Measurements from ENCODE around the gene TXNDC17. TPM values are rescaled to one million over a fixed set of nuclear protein-coding genes. Genes with fewer than 3 reads are reported as not detected.

The TXNDC17 gene
- total RNA-seq, 4 donors from 2014 or later = 58.5 to 109 (median 74.2) TPM

DNA sequence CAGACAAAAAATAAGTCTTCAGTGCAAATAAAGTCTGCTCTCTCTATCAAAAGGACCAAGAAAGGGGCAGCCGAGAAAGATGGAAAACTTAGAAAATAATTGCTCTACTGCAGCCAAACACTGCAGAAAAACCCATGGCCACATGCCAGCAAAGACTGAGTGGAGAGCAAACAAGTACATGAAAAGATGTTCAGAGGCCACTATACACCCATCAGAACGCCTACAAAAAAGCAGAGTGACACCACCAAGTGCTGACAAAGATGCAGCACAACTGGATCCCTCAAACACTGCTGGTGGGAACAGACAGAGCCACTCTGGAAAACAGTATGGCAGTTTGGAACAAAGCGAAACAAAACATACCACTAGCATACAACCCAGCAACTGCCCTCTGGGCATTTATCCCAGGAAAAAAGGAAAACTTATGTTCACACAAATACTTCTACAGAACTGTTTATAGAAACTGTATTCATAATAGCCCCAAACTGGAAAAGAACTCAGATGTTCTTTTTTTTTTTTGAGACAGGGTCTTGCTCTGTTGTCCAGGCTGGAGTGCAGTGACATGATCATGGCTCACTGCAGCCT lies 37.0 kb upstream of the TXNDC17 start:
- no peak for TF ChIP-seq POLR2A (IDR thresholded peaks at IDR 0.05; ENCODE audit: low read depth)
- TF ChIP-seq CTCF (IDR thresholded peaks at IDR 0.05) = no peak
- no peak for TF ChIP-seq POLR2AphosphoS5 (IDR thresholded peaks at IDR 0.05)
- TF ChIP-seq EP300 (IDR thresholded peaks at IDR 0.05) = no peak
- H3K36me3 ChIP-seq = peaks cover 18 to 76% (median 58%) of the 10 kb centered on the region in 4 donors
- peaks cover 0 to 47% (median 20%) of the 10 kb centered on the region in 4 donors for H3K4me1 ChIP-seq
- H3K27ac ChIP-seq (replicated peaks in 1 of 4) = peak overlapping the region; percentile 4 to 56 (median 32)
- H3K27me3 ChIP-seq = no peaks in the 10 kb centered on the region
- H3K9me3 ChIP-seq = no peaks in the 10 kb centered on the region
- intact Hi-C loops (cut with DNase I) = no loop called here
- WGBS = 57% methylated on average over 3 of the region's 3 CpGs
- DNase-seq (ENCODE audit: extremely low spot score) = no peak
- no peak overlapping the region for H3K4me3 ChIP-seq

- no peak for DNase-seq (ENCODE audit: extremely low spot score)
- Histone ChIP-seq H3K4me1 (peaks cover 0 to 34% (median 10%) of the 10 kb centered on the region in 4 donors), H3K4me3 (no peak overlapping the region), H3K27me3 (no peaks in the 10 kb centered on the region), H3K36me3 (peaks cover 29 to 79% (median 61%) of the 10 kb centered on the region in 4 donors), H3K9me3 (no peaks in the 10 kb centered on the region), H3K27ac (replicated peaks in 1 of 4) (peak overlapping the region in 1 of 4 donors; percentile 48)
- WGBS = 82% methylated on average over 6 of the region's 6 CpGs
- intact Hi-C loops (cut with DNase I) = no loop called here
- no peak for TF ChIP-seq POLR2A (IDR thresholded peaks at IDR 0.05; ENCODE audit: low read depth)
- no peak for TF ChIP-seq POLR2AphosphoS5 (IDR thresholded peaks at IDR 0.05)
- TF ChIP-seq EP300 (IDR thresholded peaks at IDR 0.05) = no peak
- TF ChIP-seq CTCF (IDR thresholded peaks at IDR 0.05) = no peak
Observed at GRCh38 chr17:6605142-6605541, 35.7 kb upstream of the TXNDC17 start.

DNA sequence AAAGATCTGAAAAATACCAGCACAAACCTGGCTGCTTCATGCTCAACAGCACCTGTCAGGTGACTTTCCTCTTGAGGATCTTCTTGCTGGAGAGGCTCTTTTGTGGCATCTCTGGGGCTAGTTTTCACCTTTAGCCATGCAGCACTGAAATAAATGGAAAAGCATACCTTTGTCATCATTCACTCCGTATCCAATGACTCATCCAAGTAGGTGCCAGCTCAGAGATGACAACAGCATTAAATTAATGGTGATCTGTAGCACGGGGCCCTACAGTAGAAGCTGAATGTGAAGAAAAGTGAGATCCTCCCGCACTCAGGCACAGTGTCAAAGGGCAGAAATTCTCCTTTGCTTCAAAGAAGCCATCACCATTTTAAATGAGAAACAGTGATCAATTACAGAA lies 32.5 kb upstream of the TXNDC17 start:
- Histone ChIP-seq H3K9me3 (no peaks in the 10 kb centered on the region), H3K36me3 (peaks cover 23 to 73% (median 58%) of the 10 kb centered on the region in 4 donors), H3K4me3 (no peak overlapping the region), H3K27me3 (no peaks in the 10 kb centered on the region), H3K4me1 (peaks cover 0 to 39% (median 8%) of the 10 kb centered on the region in 4 donors), H3K27ac (replicated peaks in 1 of 4) (peak overlapping the region in 1 of 4 donors; percentile 5)
- intact Hi-C loops (cut with DNase I) = no loop called here
- 71% methylated on average over 3 of the region's 3 CpGs for WGBS
- no peak for DNase-seq (ENCODE audit: extremely low spot score)
- TF ChIP-seq EP300 (IDR thresholded peaks at IDR 0.05) (no peak), POLR2AphosphoS5 (IDR thresholded peaks at IDR 0.05) (peak in 1 of 2 donors; percentile 12), CTCF (IDR thresholded peaks at IDR 0.05) (no peak), POLR2A (IDR thresholded peaks at IDR 0.05; ENCODE audit: low read depth) (no peak)

- H3K27me3 ChIP-seq = no peaks in the 10 kb centered on the region
- intact Hi-C loops (cut with DNase I) = no loop called here
- peaks cover 0 to 27% (median 0%) of the 10 kb centered on the region in 4 donors for H3K4me1 ChIP-seq
- no peaks in the 10 kb centered on the region for H3K9me3 ChIP-seq
- H3K36me3 ChIP-seq = peaks cover 23 to 76% (median 60%) of the 10 kb centered on the region in 4 donors
- 97% methylated on average over 5 of the region's 5 CpGs for WGBS
- TF ChIP-seq POLR2A (IDR thresholded peaks at IDR 0.05; ENCODE audit: low read depth) (no peak), CTCF (IDR thresholded peaks at IDR 0.05) (no peak), EP300 (IDR thresholded peaks at IDR 0.05) (no peak), POLR2AphosphoS5 (IDR thresholded peaks at IDR 0.05) (no peak)
- no peak overlapping the region for H3K27ac ChIP-seq (replicated peaks in 1 of 4)
- DNase-seq (ENCODE audit: extremely low spot score) = no peak
- no peak overlapping the region for H3K4me3 ChIP-seq
Observed at GRCh38 chr17:6610011-6610410, 30.8 kb upstream of the TXNDC17 start.
